RWPE2 (cell line): ENCODE measurements around the gene RABGAP1L.
"Not testable (repeated sequence)": the region's sequence is repeated elsewhere in the genome, so short reads cannot be mapped to it uniquely, and the experiment has no call there.

Experiments used
- ATAC-seq: fragments of 200-7000 bp; cut with Tn5 transposase; 3 replicates; pipeline ENCODE4 v1.9.1; 2021; ENCODE audit warnings: low read depth
- DNase-seq: peaks from one replicate; pipeline ENCODE4 v3.0.0-alpha.2; 2020; ENCODE audit warnings: low spot score
- H3K27ac ChIP-seq: fragments of 450-650 bp; 2 replicates; pipeline ENCODE4 v1.5.1; 2017; ENCODE audit warnings: mild to moderate bottlenecking; ENCODE audit not compliant: poor library complexity, severe bottlenecking
- H3K27me3 ChIP-seq: fragments of 250-450 bp; sonication (Bioruptor Pico); 2 replicates; pipeline ENCODE4 v1.5.1; 2021; ENCODE audit warnings: mild to moderate bottlenecking, moderate library complexity; ENCODE audit not compliant: insufficient read depth, poor library complexity, severe bottlenecking
- H3K36me3 ChIP-seq: fragments of 250-450 bp; sonication (Bioruptor Pico); 2 replicates; pipeline ENCODE4 v1.5.1; 2020; ENCODE audit warnings: low read depth, mild to moderate bottlenecking, moderate library complexity
- H3K4me1 ChIP-seq: fragments of 250-450 bp; sonication (Bioruptor Pico); 2 replicates; pipeline ENCODE4 v1.5.1; 2021; ENCODE audit warnings: mild to moderate bottlenecking, moderate library complexity; ENCODE audit not compliant: insufficient read depth, poor library complexity, severe bottlenecking
- H3K4me3 ChIP-seq: fragments of 250-450 bp; sonication (Bioruptor Pico); 2 replicates; pipeline ENCODE4 v1.5.1; 2021; ENCODE audit warnings: mild to moderate bottlenecking, moderate library complexity; ENCODE audit not compliant: severe bottlenecking
- H3K9me3 ChIP-seq: fragments of 250-450 bp; sonication (Bioruptor Pico); 2 replicates; pipeline ENCODE4 v1.5.1; 2021; ENCODE audit warnings: mild to moderate bottlenecking, moderate library complexity; ENCODE audit not compliant: severe bottlenecking
- CTCF ChIP-seq: fragments of 450-650 bp; IDR thresholded peaks from one replicate; pipeline ENCODE4 v1.5.1; 2017; ENCODE audit warnings: mild to moderate bottlenecking, moderate library complexity; ENCODE audit not compliant: poor library complexity, severe bottlenecking

RABGAP1L gene

GRCh38 chr1:174247472-174247871 lies 88.2 kb downstream of the RABGAP1L start:
- H3K9me3 ChIP-seq, result no peaks in the 10 kb centered on the region
- H3K27ac ChIP-seq, result no peak overlapping the region
- ATAC-seq (no peak), DNase-seq (no peak)
- no peaks in the 10 kb centered on the region for H3K4me1 ChIP-seq
- no peak for TF ChIP-seq CTCF
- H3K27me3 ChIP-seq, result no peaks in the 10 kb centered on the region
- no peak overlapping the region for H3K4me3 ChIP-seq
- H3K36me3 ChIP-seq, result peaks cover 28% of the 10 kb centered on the region

GRCh38 chr1:174248041-174248440 lies 88.7 kb downstream of the RABGAP1L start:
- no peak overlapping the region for H3K4me3 ChIP-seq
- no peak overlapping the region for H3K27ac ChIP-seq
- no peaks in the 10 kb centered on the region for H3K27me3 ChIP-seq
- no peaks in the 10 kb centered on the region for H3K4me1 ChIP-seq
- TF ChIP-seq CTCF, result no peak
- no peaks in the 10 kb centered on the region for H3K9me3 ChIP-seq
- ATAC-seq (no peak), DNase-seq (no peak)
- H3K36me3 ChIP-seq, result peaks cover 25% of the 10 kb centered on the region

- ATAC-seq, H3K4me1 ChIP-seq, H3K27me3 ChIP-seq, H3K4me3 ChIP-seq, H3K9me3 ChIP-seq, H3K36me3 ChIP-seq, H3K27ac ChIP-seq, DNase-seq: not testable (repeated sequence)
These were observed 97.1 kb downstream of the RABGAP1L start for GRCh38 chr1:174256386-174256785.

GRCh38 chr1:174258148-174258550 lies 98.8 kb downstream of the RABGAP1L start:
- no peaks in the 10 kb centered on the region for H3K4me1 ChIP-seq
- ATAC-seq, result peak; percentile 58; the same call in 1 of the 3 replicates
- no peak overlapping the region for H3K4me3 ChIP-seq
- TF ChIP-seq CTCF, result peak; percentile 83
- H3K27ac ChIP-seq, result no peak overlapping the region
- H3K9me3 ChIP-seq, result no peaks in the 10 kb centered on the region
- no peak for DNase-seq
- peaks cover 8% of the 10 kb centered on the region; the same call in 1 of the 2 replicates for H3K36me3 ChIP-seq
- no peaks in the 10 kb centered on the region for H3K27me3 ChIP-seq

- H3K27me3 ChIP-seq, result no peaks in the 10 kb centered on the region
- peak; percentile 90 for TF ChIP-seq CTCF
- ATAC-seq, result peak; percentile 66; the same call in 2 of the 3 replicates
- H3K4me1 ChIP-seq, result no peaks in the 10 kb centered on the region
- peaks cover 3% of the 10 kb centered on the region; the same call in 1 of the 2 replicates for H3K36me3 ChIP-seq
- no peak for DNase-seq
- H3K9me3 ChIP-seq, result no peaks in the 10 kb centered on the region
- H3K27ac ChIP-seq, result no peak overlapping the region
- no peak overlapping the region for H3K4me3 ChIP-seq
These were observed 103.3 kb downstream of the RABGAP1L start for GRCh38 chr1:174262349-174263241.
